RWPE1 (cell line): ENCODE data around the gene LFNG.

Source experiments
- CTCF ChIA-PET: fragments of 350-600 bp; sonication (Branson Sonifier 250); formaldehyde crosslinking; extraction: SDS; loops from one replicate; lab custom pipeline; 2021; lab: Yijun Ruan, JAX
- POLR2A ChIA-PET: fragments of 400-600 bp; formaldehyde crosslinking; extraction: SDS; loops from one replicate; lab custom pipeline; 2020; ENCODE audit warnings: antibody characterized with exemption; ENCODE audit not compliant: low non-redundant PET; lab: Yijun Ruan, JAX
- DNase-seq: peaks from one replicate; pipeline ENCODE4 v3.0.0; 2012; ENCODE audit warnings: low spot score
- H3K27ac ChIP-seq: fragments of 450-650 bp; 2 replicates; pipeline ENCODE4 v1.5.1; 2017
- CTCF ChIP-seq: fragments of 450-650 bp; conservative IDR thresholded peaks from 2 replicates; pipeline ENCODE4 v1.5.1; 2017; ENCODE audit warnings: low read depth, mild to moderate bottlenecking

LFNG gene

GRCh38 chr7:2473496-2474180, 45.9 kb upstream of the LFNG start:
- ChIA-PET POLR2A (no interaction called here), CTCF (interaction anchor here (0.7 to 1.4 kb wide), 2 partner anchors 22 to 28 kb away, joined by 3 read pairs; no protein-coding TSS in a partner anchor)
- TF ChIP-seq CTCF = no peak
- no peak for DNase-seq
- peak overlapping the region; percentile 92; the same call in 1 of the 2 replicates for H3K27ac ChIP-seq

- CTCF ChIA-PET = interaction anchor here (0.5 to 0.7 kb wide), 2 partner anchors 911 to 968 kb away, joined by 3 to 5 read pairs; no protein-coding TSS in a partner anchor
- no peak overlapping the region for H3K27ac ChIP-seq
- TF ChIP-seq CTCF = no peak
- no peak for DNase-seq
- POLR2A ChIA-PET = no interaction called here
Measured at GRCh38 chr7:2474224-2474623, 45.4 kb upstream of the LFNG start.

GRCh38 chr7:2474813-2475677, 44.5 kb upstream of the LFNG start:
- no peak for TF ChIP-seq CTCF
- ChIA-PET POLR2A (no interaction called here), CTCF (interaction anchor here (0.5 to 0.7 kb wide), 2 partner anchors 910 to 969 kb away, joined by 3 to 5 read pairs; no protein-coding TSS in a partner anchor)
- DNase-seq = no peak
- H3K27ac ChIP-seq = no peak overlapping the region

GRCh38 chr7:2475678-2476015, 43.9 kb upstream of the LFNG start:
- no peak for TF ChIP-seq CTCF
- ChIA-PET POLR2A (no interaction called here), CTCF (no interaction called here)
- DNase-seq = no peak
- H3K27ac ChIP-seq = no peak overlapping the region

- no peak within 1 kb of the TSS for H3K27ac ChIP-seq
- TF ChIP-seq CTCF = no peak
- no peak for DNase-seq
- ChIA-PET POLR2A (no interaction called here), CTCF (no interaction called here)
Measured at GRCh38 chr7:2476298-2476697, 43.3 kb upstream of the LFNG start, which contains the start of gene GRIFIN. TSS of gene GRIFIN (minus strand) at chr7:2476398. CDS start at chr7:2476383, 15 bp downstream.

GRCh38 chr7:2476776-2477446, 42.7 kb upstream of the LFNG start:
- DNase-seq = no peak
- no peak overlapping the region for H3K27ac ChIP-seq
- CTCF ChIA-PET = no interaction called here
- POLR2A ChIA-PET = no interaction called here
- TF ChIP-seq CTCF = no peak
